Osteoblast (primary cell): ENCODE data around the gene FIGNL1. TPM values are rescaled to one million over a fixed set of nuclear protein-coding genes. Genes with fewer than 3 reads are reported as not detected.

ENCODE experiments used
- DNase-seq: peaks from one replicate; pipeline ENCODE4 v3.0.0; 2011; ENCODE audit warnings: low spot score, mixed read lengths; ENCODE audit not compliant: insufficient read length; ENCODE audit errors: missing footprints
- H2AFZ ChIP-seq: 2 replicates; pipeline ENCODE4 v1.6.0; 2011; ENCODE audit warnings: mild to moderate bottlenecking, low read length
- H3K27ac ChIP-seq: 2 replicates; pipeline ENCODE4 v1.5.1; 2011; ENCODE audit warnings: mild to moderate bottlenecking, low read depth, low read length, moderate library complexity
- H3K27me3 ChIP-seq: 2 replicates; pipeline ENCODE4 v1.6.0; 2012; ENCODE audit warnings: mild to moderate bottlenecking, control low read depth, inconsistent platforms, low read length, moderate library complexity; ENCODE audit not compliant: insufficient read depth
- H3K36me3 ChIP-seq: 2 replicates; pipeline ENCODE4 v1.5.1; 2011; ENCODE audit warnings: mild to moderate bottlenecking, low read length, control low read depth, moderate library complexity; ENCODE audit not compliant: insufficient read depth
- H3K4me1 ChIP-seq: 2 replicates; pipeline ENCODE4 v1.5.1; 2011; ENCODE audit warnings: mild to moderate bottlenecking, low read length, control low read depth, moderate library complexity; ENCODE audit not compliant: insufficient read depth
- H3K4me2 ChIP-seq: 2 replicates; pipeline ENCODE4 v1.6.0; 2011; ENCODE audit warnings: mild to moderate bottlenecking, low read length; ENCODE audit not compliant: insufficient read depth
- H3K4me3 ChIP-seq: fragments of 200-600 bp; sonication (generic); 3 replicates; pipeline ENCODE4 v1.5.1; 2012; ENCODE audit warnings: mild to moderate bottlenecking, low read length, inconsistent platforms; ENCODE audit not compliant: insufficient read depth
- H3K79me2 ChIP-seq: 2 replicates; pipeline ENCODE4 v1.6.0; 2012; ENCODE audit warnings: mild to moderate bottlenecking, low read length, control low read depth, inconsistent platforms; ENCODE audit not compliant: insufficient read depth
- H3K9me3 ChIP-seq: 2 replicates; pipeline ENCODE4 v1.5.1; 2011; ENCODE audit warnings: low read depth, low read length, control low read depth
- H4K20me1 ChIP-seq: 2 replicates; pipeline ENCODE4 v1.6.0; 2012; ENCODE audit warnings: mild to moderate bottlenecking, low read length, control low read depth; ENCODE audit not compliant: insufficient read depth
- total RNA-seq: library from RNA; depleted of rRNA; stranded (reverse); fragments of >200 nt; gene quantifications from 2 replicates; pipeline ENCODE4 v1.2.3, GENCODE V29; 2012
- TF ChIP-seq, protein P1 (sequence below): IDR thresholded peaks from 2 replicates; pipeline ENCODE4 v1.5.1; 2011; ENCODE audit warnings: mild to moderate bottlenecking, low read depth, low read length, moderate library complexity; ENCODE audit errors: extremely low read depth

FIGNL1 gene
- total RNA-seq, 1 donor: 6.5 TPM

DNA sequence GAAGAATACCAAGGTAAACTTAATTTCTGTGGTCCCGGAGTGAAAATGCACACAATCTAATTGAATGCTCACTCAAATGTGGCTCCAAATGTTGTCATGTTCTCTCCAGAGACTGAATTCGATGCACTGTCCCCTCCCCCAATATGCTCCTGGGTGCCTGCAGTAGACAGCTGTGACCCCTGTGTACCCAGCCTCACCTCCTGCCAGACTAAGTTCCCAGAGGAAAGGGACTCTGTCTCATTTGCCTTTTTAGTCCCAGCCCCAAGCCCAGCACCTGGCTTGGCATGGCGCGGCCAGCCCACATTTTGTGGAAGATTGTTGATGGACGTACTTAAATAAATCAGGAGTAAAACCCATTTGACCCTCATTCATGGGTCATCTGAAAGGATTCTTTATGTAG lies 21.8 kb upstream of the FIGNL1 start:
- Histone ChIP-seq H3K79me2 (no peaks in the 10 kb centered on the region), H4K20me1 (no peaks in the 10 kb centered on the region), H2AFZ (no peak overlapping the region), H3K27ac (no peak overlapping the region), H3K27me3 (peaks cover 5% of the 10 kb centered on the region), H3K4me1 (peaks cover 7% of the 10 kb centered on the region), H3K36me3 (no peaks in the 10 kb centered on the region), H3K4me2 (no peak overlapping the region), H3K4me3 (no peak overlapping the region), H3K9me3 (no peaks in the 10 kb centered on the region)
- DNase-seq: no peak
- TF ChIP-seq, protein P1, sequence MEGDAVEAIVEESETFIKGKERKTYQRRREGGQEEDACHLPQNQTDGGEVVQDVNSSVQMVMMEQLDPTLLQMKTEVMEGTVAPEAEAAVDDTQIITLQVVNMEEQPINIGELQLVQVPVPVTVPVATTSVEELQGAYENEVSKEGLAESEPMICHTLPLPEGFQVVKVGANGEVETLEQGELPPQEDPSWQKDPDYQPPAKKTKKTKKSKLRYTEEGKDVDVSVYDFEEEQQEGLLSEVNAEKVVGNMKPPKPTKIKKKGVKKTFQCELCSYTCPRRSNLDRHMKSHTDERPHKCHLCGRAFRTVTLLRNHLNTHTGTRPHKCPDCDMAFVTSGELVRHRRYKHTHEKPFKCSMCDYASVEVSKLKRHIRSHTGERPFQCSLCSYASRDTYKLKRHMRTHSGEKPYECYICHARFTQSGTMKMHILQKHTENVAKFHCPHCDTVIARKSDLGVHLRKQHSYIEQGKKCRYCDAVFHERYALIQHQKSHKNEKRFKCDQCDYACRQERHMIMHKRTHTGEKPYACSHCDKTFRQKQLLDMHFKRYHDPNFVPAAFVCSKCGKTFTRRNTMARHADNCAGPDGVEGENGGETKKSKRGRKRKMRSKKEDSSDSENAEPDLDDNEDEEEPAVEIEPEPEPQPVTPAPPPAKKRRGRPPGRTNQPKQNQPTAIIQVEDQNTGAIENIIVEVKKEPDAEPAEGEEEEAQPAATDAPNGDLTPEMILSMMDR: no peak

DNA sequence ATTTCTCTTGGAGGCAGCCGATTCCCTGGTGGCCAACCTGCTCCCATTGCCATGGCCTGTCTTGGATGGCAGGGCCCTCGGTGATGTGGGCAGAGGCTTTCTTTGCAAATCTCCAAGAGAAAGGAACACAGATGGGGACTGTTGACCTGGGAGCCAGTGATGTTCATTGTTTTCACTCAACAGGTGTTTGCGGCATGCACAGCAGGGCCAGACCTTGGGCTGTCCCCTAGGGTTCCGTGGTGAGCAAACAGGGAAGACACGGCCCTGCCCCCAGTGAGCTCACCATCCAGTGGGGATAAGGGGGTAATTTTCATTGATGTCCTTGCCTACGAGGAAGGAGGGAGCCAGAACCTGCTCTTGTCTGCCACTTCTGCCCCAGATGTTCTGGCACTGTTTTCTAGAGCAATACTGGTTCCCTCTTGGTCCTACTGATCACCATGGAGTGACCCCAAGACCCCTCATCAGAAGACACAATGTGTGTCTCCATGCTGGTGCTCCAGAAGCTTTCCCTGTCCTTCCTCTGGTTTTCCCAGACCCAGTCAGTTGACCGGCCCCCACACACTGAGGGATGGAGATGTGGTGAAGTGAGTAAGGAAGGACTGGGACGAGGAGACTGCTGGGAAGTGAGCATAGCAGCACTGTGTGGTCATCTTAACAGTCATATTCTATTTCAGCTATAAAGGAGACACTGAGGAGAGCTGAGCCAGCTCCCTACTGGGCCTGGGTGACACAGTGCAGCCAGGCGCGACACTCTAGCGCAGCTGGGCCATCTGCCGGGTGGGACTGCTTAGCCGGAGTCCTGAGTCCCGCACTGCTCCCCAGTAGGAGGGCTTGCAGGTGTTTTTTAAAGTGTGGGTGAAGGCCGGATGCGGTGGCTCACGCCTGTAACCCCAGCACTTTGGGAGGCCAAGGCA lies 20.4 kb upstream of the FIGNL1 start:
- DNase-seq: no peak
- Histone ChIP-seq H3K4me1 (peaks cover 7% of the 10 kb centered on the region), H4K20me1 (no peaks in the 10 kb centered on the region), H3K27me3 (peaks cover 13% of the 10 kb centered on the region), H3K79me2 (no peaks in the 10 kb centered on the region), H3K27ac (no peak overlapping the region), H3K4me2 (no peak overlapping the region), H3K36me3 (no peaks in the 10 kb centered on the region), H3K4me3 (no peak overlapping the region), H2AFZ (no peak overlapping the region), H3K9me3 (no peaks in the 10 kb centered on the region)
- TF ChIP-seq, protein P1: no peak

DNA sequence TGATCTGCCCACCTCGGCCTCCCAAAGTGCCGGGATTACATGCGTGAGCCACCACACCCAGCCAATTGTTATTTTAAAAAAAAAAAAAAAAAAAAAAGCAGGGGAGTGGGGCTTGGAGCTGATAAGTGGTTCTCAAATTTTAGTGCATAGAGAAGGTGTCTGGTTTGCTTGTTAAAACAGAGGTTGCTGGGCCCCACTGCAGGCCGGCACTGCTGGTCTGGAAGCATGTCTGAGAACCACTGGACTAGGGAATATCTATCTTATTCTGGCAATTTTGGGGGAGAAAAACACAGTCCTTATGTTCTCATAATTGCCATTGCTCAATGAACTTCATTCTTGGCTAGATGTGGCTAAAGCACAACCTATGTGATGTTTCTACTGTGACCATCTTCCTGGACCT lies 19.0 kb upstream of the FIGNL1 start:
- Histone ChIP-seq H3K4me2 (no peak overlapping the region), H3K27me3 (peaks cover 21% of the 10 kb centered on the region), H3K4me3 (no peak overlapping the region), H3K79me2 (no peaks in the 10 kb centered on the region), H3K27ac (no peak overlapping the region), H3K36me3 (no peaks in the 10 kb centered on the region), H3K4me1 (peaks cover 7% of the 10 kb centered on the region), H4K20me1 (no peaks in the 10 kb centered on the region), H2AFZ (no peak overlapping the region), H3K9me3 (no peaks in the 10 kb centered on the region)
- TF ChIP-seq, protein P1: no peak
- no peak for DNase-seq

DNA sequence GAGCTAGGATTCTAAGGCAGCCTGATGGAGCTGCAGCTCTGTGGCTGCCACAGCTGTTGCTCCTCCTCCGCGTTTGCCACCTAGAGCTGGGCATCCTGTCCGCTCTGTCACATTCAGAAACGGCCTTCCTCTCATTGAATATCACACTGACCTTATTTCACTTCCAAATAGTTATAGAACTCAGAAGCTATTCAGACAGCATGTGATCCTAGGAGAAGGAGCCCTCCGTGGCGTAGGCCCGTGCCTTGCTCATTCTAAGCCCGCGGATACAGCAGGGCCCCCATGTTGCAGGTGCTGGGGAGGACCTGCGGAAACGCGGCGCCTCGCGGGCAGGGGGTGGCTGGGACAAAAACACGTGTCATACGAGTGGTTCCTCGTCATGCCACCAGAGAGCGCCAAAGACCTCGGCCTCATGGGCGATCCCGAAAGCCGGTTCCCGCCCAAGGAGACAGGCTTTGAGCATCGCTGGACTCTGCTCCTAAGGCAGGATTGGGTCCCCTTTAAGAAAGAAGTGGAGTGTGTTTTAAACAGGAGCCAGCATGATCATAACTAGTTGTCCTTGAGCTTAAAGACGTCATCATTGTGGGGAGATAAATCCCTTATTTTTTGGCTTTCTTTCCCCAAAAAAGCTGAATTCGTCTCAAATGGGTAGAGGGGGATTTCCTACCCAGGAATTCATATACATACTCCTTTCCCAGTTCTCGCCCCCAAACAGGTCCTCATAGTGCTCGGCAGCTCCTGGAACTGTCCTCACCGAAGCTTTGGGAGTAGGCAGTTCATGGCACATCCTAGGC lies 17.9 kb upstream of the FIGNL1 start:
- DNase-seq: peak; percentile 96
- Histone ChIP-seq H3K4me2 (peak overlapping the region; percentile 73), H3K4me3 (peak overlapping the region; percentile 46), H3K27me3 (peaks cover 22% of the 10 kb centered on the region), H3K27ac (no peak overlapping the region), H4K20me1 (no peaks in the 10 kb centered on the region), H3K9me3 (no peaks in the 10 kb centered on the region), H3K36me3 (no peaks in the 10 kb centered on the region), H3K79me2 (no peaks in the 10 kb centered on the region), H3K4me1 (peaks cover 7% of the 10 kb centered on the region), H2AFZ (peak overlapping the region; percentile 76)
- TF ChIP-seq, protein P1: peak; percentile 83
